ENCODE measurements around the gene CITED1. TPM values are rescaled to one million over a fixed set of nuclear protein-coding genes. Genes with fewer than 3 reads are reported as not detected.

The CITED1 gene
- total and polyA plus RNA-seq, 2 of the 4 experiments (the other 2 are of a cell fraction): 0.18 to 0.24 TPM

DNA sequence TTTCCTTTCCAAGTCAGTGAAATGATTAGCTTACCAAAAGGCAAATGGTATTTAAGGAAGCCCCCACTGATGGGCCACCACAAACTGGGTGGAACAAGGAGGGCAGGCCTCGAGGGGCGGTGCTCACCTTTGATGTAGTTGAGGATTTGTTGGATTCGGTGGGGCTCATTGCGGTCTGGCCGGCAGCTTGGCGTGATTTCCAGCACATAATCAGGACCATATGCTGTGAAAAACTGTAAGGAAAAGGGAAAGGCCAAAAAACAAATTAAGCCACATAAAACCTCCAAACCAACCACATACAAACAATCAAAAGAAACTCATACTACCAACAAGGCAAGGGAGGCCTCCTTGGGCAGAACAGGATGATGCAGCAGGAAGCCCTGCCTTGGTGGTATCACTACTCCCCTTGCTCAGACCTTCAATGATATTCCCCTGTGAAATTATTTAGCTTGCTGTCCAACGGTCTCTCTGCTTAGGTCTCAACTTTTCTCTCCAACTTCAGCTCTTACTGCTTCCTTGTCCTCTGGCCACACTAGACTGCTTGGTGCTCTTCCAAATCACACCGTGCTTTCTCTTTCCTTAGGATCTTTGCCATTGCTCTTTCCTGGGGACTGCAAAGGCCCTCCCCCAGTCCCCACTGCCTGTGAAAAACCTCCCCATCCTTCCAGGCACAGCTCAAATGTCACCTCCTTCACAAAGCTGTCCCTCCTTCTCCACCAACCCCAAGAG is 46.1 kb upstream of the CITED1 start:
- TF ChIP-seq RAD21 (IDR thresholded peaks at IDR 0.05; ENCODE audit: low read length): no peak
- no peak for TF ChIP-seq SMC3 (IDR thresholded peaks at IDR 0.05; ENCODE audit: low read depth, low read length)
- no peak for TF ChIP-seq MAZ (IDR thresholded peaks at IDR 0.05; ENCODE audit: borderline replicate concordance, low read depth, low read length)
- TF ChIP-seq, protein P1, sequence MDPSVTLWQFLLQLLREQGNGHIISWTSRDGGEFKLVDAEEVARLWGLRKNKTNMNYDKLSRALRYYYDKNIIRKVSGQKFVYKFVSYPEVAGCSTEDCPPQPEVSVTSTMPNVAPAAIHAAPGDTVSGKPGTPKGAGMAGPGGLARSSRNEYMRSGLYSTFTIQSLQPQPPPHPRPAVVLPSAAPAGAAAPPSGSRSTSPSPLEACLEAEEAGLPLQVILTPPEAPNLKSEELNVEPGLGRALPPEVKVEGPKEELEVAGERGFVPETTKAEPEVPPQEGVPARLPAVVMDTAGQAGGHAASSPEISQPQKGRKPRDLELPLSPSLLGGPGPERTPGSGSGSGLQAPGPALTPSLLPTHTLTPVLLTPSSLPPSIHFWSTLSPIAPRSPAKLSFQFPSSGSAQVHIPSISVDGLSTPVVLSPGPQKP (IDR thresholded peaks at IDR 0.05; ENCODE audit: borderline replicate concordance, low read depth, low read length): no peak
- no peak for TF ChIP-seq MAFK (IDR thresholded peaks at IDR 0.05; ENCODE audit: low read depth, low read length)
- TF ChIP-seq CEBPB (IDR thresholded peaks at IDR 0.05; ENCODE audit: low read depth, low read length): no peak
- TF ChIP-seq RCOR1 (IDR thresholded peaks at IDR 0.05; ENCODE audit: insufficient replicate concordance, low read length): no peak
- TF ChIP-seq RFX5 (IDR thresholded peaks at IDR 0.05; ENCODE audit: low read depth, low read length): no peak
- TF ChIP-seq FOS (IDR thresholded peaks at IDR 0.05; ENCODE audit: low read depth, low read length): no peak
- no peak for TF ChIP-seq BHLHE40 (IDR thresholded peaks at IDR 0.05; ENCODE audit: low read depth, low read length)
- TF ChIP-seq, protein P2, sequence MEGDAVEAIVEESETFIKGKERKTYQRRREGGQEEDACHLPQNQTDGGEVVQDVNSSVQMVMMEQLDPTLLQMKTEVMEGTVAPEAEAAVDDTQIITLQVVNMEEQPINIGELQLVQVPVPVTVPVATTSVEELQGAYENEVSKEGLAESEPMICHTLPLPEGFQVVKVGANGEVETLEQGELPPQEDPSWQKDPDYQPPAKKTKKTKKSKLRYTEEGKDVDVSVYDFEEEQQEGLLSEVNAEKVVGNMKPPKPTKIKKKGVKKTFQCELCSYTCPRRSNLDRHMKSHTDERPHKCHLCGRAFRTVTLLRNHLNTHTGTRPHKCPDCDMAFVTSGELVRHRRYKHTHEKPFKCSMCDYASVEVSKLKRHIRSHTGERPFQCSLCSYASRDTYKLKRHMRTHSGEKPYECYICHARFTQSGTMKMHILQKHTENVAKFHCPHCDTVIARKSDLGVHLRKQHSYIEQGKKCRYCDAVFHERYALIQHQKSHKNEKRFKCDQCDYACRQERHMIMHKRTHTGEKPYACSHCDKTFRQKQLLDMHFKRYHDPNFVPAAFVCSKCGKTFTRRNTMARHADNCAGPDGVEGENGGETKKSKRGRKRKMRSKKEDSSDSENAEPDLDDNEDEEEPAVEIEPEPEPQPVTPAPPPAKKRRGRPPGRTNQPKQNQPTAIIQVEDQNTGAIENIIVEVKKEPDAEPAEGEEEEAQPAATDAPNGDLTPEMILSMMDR (conservative IDR thresholded peaks at IDR 0.05; ENCODE audit: low read depth, low read length): no peak
- TF ChIP-seq CHD1 (IDR thresholded peaks at IDR 0.05; ENCODE audit: low read depth, low read length): no peak
- no peak for TF ChIP-seq NFE2L2 (IDR thresholded peaks at IDR 0.05; ENCODE audit: low read depth, low read length)
- Histone ChIP-seq H3K23ac (ENCODE audit: low read depth, low read length) (no peak overlapping the region), H2BK120ac (ENCODE audit: low read depth, low read length) (no peak overlapping the region), H4K8ac (ENCODE audit: low read depth in 2 of 2, low read length in 2 of 2) (no peak overlapping the region), H3K27me3 (ENCODE audit: control insufficient read depth, insufficient read depth, low read length) (peaks cover 18% of the 10 kb centered on the region), H2AFZ (replicated peaks; ENCODE audit: low read length, poor library complexity) (no peak overlapping the region), H3K56ac (ENCODE audit: extremely low read depth, insufficient read depth, low read length) (no peak overlapping the region), H3K4me1 (ENCODE audit: control insufficient read depth, insufficient read depth, low read length) (peaks cover 3% of the 10 kb centered on the region), H3K9ac (ENCODE audit: low read depth, low read length) (no peak overlapping the region), H3K18ac (ENCODE audit: low read depth, low read length) (no peak overlapping the region), H3K79me1 (ENCODE audit: low read depth in 1 of 2, low read length in 2 of 2) (no peaks in the 10 kb centered on the region), H3K14ac (replicated peaks; ENCODE audit: low read depth, low read length) (no peak overlapping the region), H3K4me2 (ENCODE audit: low read depth, low read length) (no peak overlapping the region), H3K9me1 (ENCODE audit: insufficient read depth, low read length) (peaks cover 2% of the 10 kb centered on the region; the same call in 1 of the 2 replicates), H2BK5ac (ENCODE audit: low read depth, low read length, poor library complexity, severe bottlenecking) (no peak overlapping the region), H3K4me3 (ENCODE audit: insufficient read depth, low read depth, low read length) (no peak overlapping the region), H3K36me3 (ENCODE audit: control insufficient read depth, insufficient read depth, low read length) (peaks cover 3% of the 10 kb centered on the region; the same call in 1 of the 2 replicates), H2BK15ac (ENCODE audit: low read depth, low read length) (no peak overlapping the region), H4K5ac (ENCODE audit: low read depth, low read length) (no peak overlapping the region), H2AK9ac (replicated peaks; ENCODE audit: low read depth, low read length, poor library complexity) (no peak overlapping the region), H4K20me1 (ENCODE audit: insufficient read depth, low read length) (no peaks in the 10 kb centered on the region), H3K27ac (ENCODE audit: insufficient read depth, low read length) (no peak overlapping the region), H4K91ac (ENCODE audit: insufficient read depth, low read depth, low read length) (no peak overlapping the region), H2AK5ac (ENCODE audit: low read depth, low read length) (no peak overlapping the region), H3K4ac (ENCODE audit: low read depth, low read length) (no peak overlapping the region), H2BK20ac (ENCODE audit: low read depth, low read length) (no peak overlapping the region), H3K9me3 (ENCODE audit: control insufficient read depth, insufficient read depth, low read length) (no peaks in the 10 kb centered on the region)
- DNase-seq (no peak), ATAC-seq (ENCODE audit: low read depth) (no peak)
- intact Hi-C loops (cut with micrococcal nuclease): no loop called here
- CTCF ChIA-PET: no interaction called here
- dilution Hi-C loops (cut with HindIII; ENCODE audit: low sequenced_read_pairs, unreplicated experiment): no loop called here
- POLR2A ChIA-PET (ENCODE audit: unreplicated experiment): no interaction called here
- in situ Hi-C loops (cut with MboI; ENCODE audit: low sequenced_read_pairs): loop anchor here (10.0 kb wide), 1 partner anchor 63 kb away; no protein-coding TSS in a partner anchor
- BruUV-seq (replicated peaks): no TSS peak
- WGBS, 2 experiments (ENCODE audit: extremely low coverage in 2 of 2, insufficient read length in 1 of 2): 29% methylated on average over 1 of the region's 8 CpGs; no CpG with 5 or more reads in 1 of the 2 experiments
